Measurements from ENCODE around the gene APRT.

APRT gene, protein sequence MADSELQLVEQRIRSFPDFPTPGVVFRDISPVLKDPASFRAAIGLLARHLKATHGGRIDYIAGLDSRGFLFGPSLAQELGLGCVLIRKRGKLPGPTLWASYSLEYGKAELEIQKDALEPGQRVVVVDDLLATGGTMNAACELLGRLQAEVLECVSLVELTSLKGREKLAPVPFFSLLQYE

GRCh38 chr16:88811769-88812512 lies at the start of gene APRT:
Gene APRT, minus strand, starts transcription at chr16:88811928. Its CDS starts 29 bp downstream, at chr16:88811899.
- DNase-seq (ENCODE audit: low read depth in 2 of 2), result peak; percentile 98 to 99

DNA sequence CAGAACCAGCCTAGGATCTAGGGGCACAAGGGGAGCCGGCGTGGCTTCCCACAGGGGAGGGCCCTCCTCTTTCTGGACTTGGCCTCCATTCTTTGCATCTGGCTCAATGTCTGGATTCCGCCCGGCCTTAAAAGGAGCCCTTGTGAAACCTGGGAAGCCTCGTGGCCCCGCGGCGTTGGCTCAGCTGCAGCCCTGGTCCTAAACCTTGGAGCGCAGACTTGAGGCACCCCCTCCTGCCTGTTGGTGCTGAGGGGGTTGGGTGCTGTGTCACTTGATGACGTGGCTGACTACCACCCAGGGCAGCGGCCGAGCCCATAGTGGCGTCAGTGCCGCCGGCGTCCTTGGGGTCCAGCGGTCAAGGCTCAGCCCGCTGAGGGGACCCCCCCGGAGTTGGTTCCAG lies 49.6 kb upstream of the APRT start:
- DNase-seq (ENCODE audit: low read depth in 2 of 2), result no peak

DNA sequence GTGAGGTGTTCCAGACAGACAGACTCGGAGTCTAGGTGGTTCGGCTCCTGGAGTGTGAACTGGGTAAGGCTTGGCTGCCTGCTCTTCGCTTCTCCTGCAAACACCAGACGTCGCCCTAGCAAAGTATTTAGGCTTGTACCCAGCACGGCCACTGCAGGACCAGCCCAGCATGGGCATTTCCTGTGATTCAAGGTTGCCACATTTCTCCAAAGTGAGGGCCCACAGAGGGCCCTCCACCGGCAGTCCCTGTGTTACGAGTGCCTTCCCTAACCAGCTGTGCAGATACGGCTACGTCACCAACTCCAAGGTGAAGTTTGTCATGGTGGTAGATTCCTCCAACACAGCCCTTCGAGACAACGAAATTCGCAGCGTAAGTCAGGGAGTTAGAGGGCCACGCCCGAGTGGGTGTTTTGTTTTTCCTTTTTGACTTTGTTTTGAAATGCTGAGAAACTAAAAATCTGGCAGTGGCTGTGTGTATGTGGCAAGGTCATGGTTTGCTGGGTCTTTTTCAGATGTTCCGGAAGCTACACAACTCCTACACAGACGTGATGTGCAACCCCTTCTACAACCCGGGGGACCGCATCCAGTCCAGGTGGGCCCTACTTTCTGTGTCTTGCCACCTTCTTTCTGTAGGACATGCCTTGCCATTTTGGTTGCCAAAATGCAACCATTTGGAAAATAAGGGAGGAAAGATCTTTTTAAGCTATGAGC lies 47.8 kb upstream of the APRT start:
- no peak for DNase-seq (ENCODE audit: low read depth in 2 of 2)

DNA sequence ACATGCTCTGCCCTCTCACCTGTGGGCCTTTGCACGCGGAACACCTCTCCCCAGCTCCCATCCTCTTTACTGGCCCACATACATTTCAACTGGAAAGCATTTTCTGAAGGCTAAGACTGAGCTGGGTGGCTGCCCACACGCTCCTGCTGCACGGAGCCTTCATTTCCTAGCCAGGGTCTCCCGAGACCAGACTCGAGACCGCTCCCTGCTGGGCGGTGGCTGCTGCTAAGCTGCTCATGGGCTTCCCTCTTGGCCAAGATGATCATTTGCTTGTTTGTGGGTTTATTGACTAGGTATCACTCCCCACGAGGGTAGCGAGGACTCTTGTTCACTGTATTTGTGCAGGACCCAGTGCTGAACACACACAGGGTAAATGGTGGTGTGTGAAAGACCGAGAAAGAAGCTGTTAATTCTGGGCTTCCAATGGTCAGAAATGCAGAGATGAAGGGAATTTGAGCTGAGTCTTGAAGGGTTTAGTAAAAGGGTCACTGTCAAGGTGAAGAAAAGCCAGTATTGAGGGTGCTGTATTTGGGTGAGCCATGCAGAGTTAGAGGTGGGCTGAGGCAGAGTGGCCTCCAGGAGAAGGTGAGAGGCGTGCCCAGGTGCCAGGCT lies 46.1 kb upstream of the APRT start:
- peak; percentile 63 to 68 for DNase-seq (ENCODE audit: low read depth in 2 of 2)

- peak; percentile 99 to 100 for DNase-seq (ENCODE audit: low read depth in 2 of 2)
Observed at GRCh38 chr16:88856828-88857727, 45.4 kb upstream of the APRT start, which contains the start of the genes GALNS and TRAPPC2L. Gene GALNS, minus strand, starts transcription at chr16:88856947. Its CDS starts 70 bp downstream, at chr16:88856877. Gene TRAPPC2L, plus strand, starts transcription at chr16:88857127. Its CDS starts 24 bp downstream, at chr16:88857151.

DNA sequence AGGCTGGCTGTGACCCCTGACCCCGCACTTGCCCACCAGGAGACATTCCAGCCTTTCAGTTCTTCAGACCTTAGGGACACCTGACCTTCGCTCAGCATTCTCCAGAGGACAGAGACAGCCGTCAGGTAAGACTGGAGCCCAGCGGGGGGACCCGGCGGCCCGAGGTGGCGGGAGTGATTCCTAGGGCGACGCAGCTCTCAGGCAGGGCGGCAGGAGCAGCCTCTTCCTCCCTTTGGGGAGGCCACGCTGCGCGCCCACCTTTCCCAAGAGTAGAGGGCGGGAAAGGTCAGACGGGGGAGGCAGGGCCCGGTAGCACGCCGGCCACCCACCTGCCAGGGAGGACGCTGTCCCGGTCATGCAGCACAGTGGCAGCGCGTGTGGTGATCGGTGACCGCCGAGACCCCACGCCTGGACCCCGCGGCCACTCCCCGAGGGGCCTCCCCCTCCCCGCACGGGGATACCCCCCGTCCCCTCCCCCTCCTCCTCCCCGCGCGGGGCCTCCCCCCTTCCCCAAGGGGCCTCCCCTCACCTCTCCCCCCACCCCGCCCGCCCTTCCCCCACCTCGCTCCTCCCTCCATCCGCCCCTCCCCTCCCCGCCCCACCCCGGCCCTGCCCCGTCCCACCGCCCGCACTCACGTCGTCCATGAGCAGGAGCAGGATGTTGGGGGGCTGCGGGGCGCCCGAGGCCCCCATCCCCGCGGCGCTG lies 44.5 kb upstream of the APRT start:
- DNase-seq (ENCODE audit: low read depth in 2 of 2), result peak in 1 of 2 donors; percentile 1

DNA sequence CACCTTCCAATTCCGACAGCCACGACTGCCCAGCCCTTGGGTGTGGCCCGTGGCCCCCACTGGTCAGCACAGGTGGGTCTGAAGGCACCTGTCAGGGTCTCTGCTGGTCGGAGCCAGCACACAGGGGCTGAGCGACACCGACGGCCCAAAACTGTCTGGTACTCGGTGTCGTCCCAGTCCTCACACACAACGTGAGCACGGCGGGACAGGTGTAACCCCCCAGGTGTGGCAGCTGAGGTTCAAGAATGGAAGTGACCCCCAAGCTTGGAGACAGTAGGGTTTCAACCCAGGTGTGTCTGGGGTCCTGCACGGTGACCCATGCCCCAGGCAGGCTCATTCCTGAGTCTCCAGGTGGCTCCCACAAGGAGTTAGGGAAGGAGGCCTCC lies 44.0 kb upstream of the APRT start:
- no peak for DNase-seq (ENCODE audit: low read depth in 2 of 2)

GRCh38 chr16:88855176-88855575 lies 43.4 kb upstream of the APRT start:
- no peak for DNase-seq (ENCODE audit: low read depth in 2 of 2)

DNA sequence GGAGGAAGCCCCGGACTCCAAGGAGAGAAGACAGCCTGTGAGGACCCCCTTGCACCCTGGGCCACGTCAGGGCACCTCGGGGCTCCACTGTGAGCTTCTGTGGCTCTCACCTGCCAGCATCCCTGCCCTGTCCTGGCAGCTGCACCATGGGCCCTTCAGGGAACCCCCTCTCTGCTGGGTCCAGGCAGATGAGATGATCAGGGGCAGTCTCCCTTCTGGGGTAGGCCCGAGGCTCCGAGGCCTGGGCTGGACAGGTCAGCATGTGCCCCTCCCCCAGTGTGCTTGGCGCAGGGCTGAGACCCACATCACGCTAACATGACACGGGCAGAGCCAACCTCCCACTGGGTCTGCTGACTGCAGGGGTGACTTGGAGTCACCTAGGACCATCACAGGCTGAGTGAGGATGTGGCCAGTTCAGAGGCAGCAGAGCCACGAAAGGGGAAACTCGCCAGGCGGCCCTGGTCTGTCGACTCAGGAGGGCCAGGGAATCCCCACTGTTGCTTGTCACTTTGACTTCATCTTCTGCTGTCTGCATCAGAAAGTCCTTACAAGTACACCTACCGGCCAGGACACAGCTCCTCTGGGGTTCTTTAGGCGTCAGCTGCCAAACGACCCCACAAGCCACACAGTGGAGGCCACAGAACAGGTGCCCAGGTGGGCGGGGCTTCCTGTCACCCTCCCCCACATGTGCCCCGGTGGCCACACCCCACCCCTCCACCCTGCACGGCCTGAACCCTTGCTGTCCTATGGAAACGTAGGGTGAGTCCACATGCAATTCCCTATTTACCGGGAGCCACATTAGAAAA lies 42.8 kb upstream of the APRT start:
- no peak for DNase-seq (ENCODE audit: low read depth in 2 of 2)

- no peak for DNase-seq (ENCODE audit: low read depth in 2 of 2)
Observed at GRCh38 chr16:88853325-88853941, 41.7 kb upstream of the APRT start.

DNA sequence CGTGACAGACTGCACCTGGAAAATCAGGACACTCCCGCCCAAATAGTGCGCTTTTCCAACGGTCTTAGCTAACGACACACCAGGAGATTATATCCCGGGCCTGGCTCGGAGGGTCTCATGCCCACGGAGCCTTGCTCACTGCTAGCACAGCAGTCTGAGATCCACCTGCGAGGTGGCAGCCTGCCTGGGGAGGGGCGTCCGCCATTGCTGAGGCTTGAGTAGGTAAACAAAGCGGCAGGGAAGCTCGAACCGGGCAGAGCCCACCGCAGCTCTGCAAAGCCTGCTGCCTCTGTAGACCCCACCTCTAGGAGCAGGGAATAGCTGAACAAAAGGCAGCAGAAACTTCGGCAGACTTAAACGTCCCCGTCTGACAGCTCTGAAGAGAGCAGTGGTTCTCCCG lies 39.9 kb upstream of the APRT start:
- no peak for DNase-seq (ENCODE audit: low read depth in 2 of 2)

DNA sequence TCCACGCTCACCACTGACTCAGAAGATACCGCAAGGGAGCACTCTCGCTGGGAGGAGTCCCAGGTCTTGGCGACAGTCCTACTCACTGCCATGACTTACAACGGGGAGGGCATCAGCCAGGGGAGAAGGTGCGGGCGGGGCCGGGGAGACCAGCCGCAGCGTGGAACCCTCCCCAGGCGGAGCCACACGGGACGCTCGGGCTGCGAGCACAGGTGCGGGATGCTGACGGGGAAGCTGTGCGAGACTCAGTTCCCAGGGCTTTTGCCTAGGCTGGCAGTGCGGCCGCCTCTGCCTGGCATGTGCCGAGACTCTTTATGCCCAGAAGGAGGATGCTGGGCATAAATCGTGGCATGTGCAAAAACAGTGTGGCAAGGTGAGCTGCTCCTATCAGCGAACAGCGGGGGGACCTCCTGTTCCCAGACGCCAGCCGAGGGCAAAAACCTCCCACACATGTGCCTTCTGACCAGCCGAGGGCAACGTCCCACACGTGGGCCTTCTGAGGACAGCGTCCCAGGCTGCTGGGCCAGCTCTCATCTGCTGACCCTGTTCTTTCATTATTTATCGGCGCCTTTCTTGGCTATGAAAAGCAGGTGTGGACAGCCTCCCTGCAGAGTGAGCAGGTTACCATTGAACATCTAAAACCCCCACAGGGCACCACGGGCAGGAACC lies 38.9 kb upstream of the APRT start:
- DNase-seq (ENCODE audit: low read depth in 2 of 2), result no peak

- no peak for DNase-seq (ENCODE audit: low read depth in 2 of 2)
Observed at GRCh38 chr16:88848557-88848956, 36.8 kb upstream of the APRT start.

- DNase-seq (ENCODE audit: low read depth in 2 of 2), result no peak
Observed at GRCh38 chr16:88847654-88848053, 35.9 kb upstream of the APRT start.

DNA sequence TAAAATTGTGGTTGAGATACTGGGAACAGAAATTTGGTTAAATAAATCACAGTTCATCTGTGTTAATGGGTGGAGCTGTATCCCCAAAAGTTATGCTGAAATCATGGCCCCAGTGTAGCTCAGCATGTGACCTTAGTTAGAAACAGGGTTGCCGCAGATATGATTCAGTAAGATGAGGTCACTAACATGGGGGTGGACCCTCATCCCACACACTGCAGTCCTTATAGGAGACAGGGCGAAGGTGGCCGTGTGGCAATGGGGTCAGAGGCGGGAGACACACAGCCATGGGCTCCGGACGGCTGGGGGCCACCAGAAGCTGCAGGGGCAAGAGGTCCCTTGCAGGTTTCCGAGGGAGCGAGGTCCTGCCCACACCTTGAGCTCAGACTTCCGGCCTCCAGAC lies 34.4 kb upstream of the APRT start:
- DNase-seq (ENCODE audit: low read depth in 2 of 2), result no peak

- no peak for DNase-seq (ENCODE audit: low read depth in 2 of 2)
Observed at GRCh38 chr16:88844419-88845036, 32.8 kb upstream of the APRT start.

DNA sequence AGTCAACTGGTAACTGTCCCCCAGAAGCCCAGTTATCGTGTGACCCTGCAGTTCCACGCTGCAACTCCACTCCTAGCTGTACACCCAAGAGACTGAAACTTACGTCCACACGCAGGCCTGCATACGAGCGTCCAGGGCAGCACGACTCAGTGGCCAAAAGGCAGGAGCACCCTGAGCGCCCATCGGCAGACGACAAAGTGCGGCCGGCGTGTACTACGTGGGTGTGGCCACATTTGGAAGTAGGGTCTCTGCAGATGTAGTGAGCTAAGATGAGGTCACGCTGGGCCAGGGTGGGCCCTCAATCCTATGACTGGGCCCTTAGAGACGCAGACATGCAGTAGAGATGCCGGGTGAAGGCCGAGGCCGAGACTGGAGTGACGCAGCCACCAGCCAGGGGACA lies 31.5 kb upstream of the APRT start:
- DNase-seq (ENCODE audit: low read depth in 2 of 2), result no peak

DNA sequence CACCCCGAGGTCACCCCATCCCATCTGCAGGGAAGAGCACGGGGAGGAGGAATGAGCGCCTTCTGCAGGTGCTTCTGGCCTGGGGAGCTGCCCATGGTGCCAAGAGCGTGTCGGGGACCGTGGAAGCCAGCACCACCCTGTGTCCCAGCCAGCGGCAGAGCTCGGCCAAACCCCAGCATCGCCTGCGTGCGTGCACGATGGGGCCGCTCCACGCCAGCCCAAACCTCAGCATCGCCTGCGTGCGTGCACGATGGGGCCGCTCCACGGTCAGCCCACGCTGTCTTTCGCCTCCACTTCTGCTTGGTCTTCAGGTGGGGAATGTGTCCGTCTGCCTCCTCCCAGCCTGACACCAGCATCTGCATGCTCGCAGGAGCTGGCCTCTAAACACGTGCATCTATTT lies 31.1 kb upstream of the APRT start:
- no peak for DNase-seq (ENCODE audit: low read depth in 2 of 2)
